Psoas muscle (tissue), 8 donors: ENCODE data around the gene SUMF2. TPM values are rescaled to one million over a fixed set of nuclear protein-coding genes. Genes with fewer than 3 reads are reported as not detected.
"Not testable (repeated sequence)": the region's sequence is repeated elsewhere in the genome, so short reads cannot be mapped to it uniquely, and the experiment has no call there.

Source experiments
- ATAC-seq, 4 donors: fragments of 200-7000 bp; cut with Tn5 transposase; one replicate each; pipeline ENCODE4 v1.9.1; 2020; ENCODE audit warnings: moderate library complexity in 3 of 4, mild to moderate bottlenecking in 2 of 4
- DNase-seq, 2 donors: peaks; one replicate each; pipeline ENCODE4 v3.0.0-alpha.2; 2020
- H3K27ac ChIP-seq: fragments of 200-600 bp; one replicate; pipeline ENCODE4 v1.8.0; 2022
- H3K27me3 ChIP-seq, 3 donors: fragments of 200-600 bp in 1 of 3; one replicate each; pipeline versions ENCODE4 v1.6.1 to v1.8.0; 2013 to 2022; ENCODE audit warnings: low read length in 2 of 3, mild to moderate bottlenecking in 2 of 3, moderate library complexity in 1 of 3; ENCODE audit not compliant: insufficient read depth in 3 of 3
- H3K36me3 ChIP-seq, 2 donors: fragments of 200-600 bp in 1 of 2; one replicate each; pipeline versions ENCODE4 v1.6.1 to v1.8.0; 2013 to 2022; ENCODE audit warnings: low read depth in 1 of 2, mild to moderate bottlenecking in 1 of 2, moderate library complexity in 1 of 2; ENCODE audit not compliant: insufficient read depth in 1 of 2
- H3K4me1 ChIP-seq: fragments of 200-600 bp; one replicate; pipeline ENCODE4 v1.8.0; 2022
- H3K4me3 ChIP-seq: fragments of 200-600 bp; one replicate; pipeline ENCODE4 v1.8.0; 2022; ENCODE audit warnings: mild to moderate bottlenecking
- H3K9me3 ChIP-seq: fragments of 200-600 bp; one replicate; pipeline ENCODE4 v1.8.0; 2022
- WGBS, 3 donors: extraction: QIAGEN DNeasy Blood & Tissue Kit; methylation state at CpG; one replicate each; pipeline versions ENCODE4 v1.1.6 to v1.1.7; 2013; 5-methylcytosine and 5-hydroxymethylcytosine counted together
- intact Hi-C, 2 donors: fragments of 100-400 bp; cut with DNase I; formaldehyde crosslinking; loops; one replicate each; pipeline versions ENCODE4 v1.11.0 to v1.14.2; 2022
- polyA plus RNA-seq, 3 donors: library from polyadenylated mRNA; stranded (reverse); fragments of 200-250 nt; gene quantifications; one replicate each; pipeline ENCODE4 v1.2.3, GENCODE V29; 2013
- total RNA-seq, 4 donors: library from RNA; stranded (reverse); fragmentation: NEBNext Ultra II Directional in 2 of 4; extraction: Animal tissue kit (Norgen Biotek cat#: 25700) in 2 of 4; gene quantifications; one replicate each; pipeline versions ENCODE4 v1.2.1 to v1.2.4, GENCODE V29; 2021 to 2023
- TF ChIP-seq, protein P1 (sequence below): fragments of 200-600 bp; IDR thresholded peaks from one replicate; pipeline ENCODE4 v1.8.0; 2022; ENCODE audit warnings: antibody characterized with exemption
- donor health status: healthy with polysubstance abuse.
- donor health status: DM: no; HTN: no; CAD: no; lungs with moderate emphysema.
- donor health status: Bipolar disorder and iron deficiency.
- donor health status: healthy.
- donor health status: DM: yes; HTN: yes; CAD: no.
- donor health status: DM: no; HTN: no; CAD: no.
- donor health status: DM: no; HTN: no; CAD: no.
- donor health status: DM: yes; HTN: yes; CAD: no.

Gene SUMF2
- total and polyA plus RNA-seq, 7 donors, result 22.0 to 35.2 (median 26.8) TPM

DNA sequence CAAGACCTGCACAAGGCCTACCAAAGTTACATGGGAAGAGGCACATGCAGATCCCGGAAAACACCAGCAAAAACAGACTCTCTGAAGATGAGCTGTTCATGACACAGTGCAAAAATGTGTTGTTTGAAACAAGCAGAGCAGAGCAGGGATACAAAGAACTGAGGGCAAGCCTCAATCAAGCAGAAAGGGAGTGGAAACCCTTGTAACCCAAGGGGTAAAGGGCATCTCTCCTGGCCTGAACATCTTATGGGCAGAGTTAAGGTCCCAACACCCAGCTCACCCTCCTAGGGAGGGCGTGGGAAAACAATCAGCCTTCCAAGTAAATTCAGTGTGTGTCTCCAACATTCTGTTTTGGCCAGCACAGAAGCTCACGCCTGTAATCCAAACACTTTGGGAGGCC is 23.4 kb upstream of the SUMF2 start:
- Histone ChIP-seq H3K36me3 (peaks cover 0 to 22% of the 10 kb centered on the region in 2 donors), H3K4me1 (no peaks in the 10 kb centered on the region), H3K27ac (no peak overlapping the region), H3K4me3 (no peak overlapping the region), H3K9me3 (no peaks in the 10 kb centered on the region), H3K27me3 (no peaks in the 10 kb centered on the region)
- DNase-seq (no peak), ATAC-seq (no peak)
- WGBS, 3 donors, result 80 to 96% (median 86%) methylated on average over 3 of the region's 3 CpGs
- TF ChIP-seq, protein P1, sequence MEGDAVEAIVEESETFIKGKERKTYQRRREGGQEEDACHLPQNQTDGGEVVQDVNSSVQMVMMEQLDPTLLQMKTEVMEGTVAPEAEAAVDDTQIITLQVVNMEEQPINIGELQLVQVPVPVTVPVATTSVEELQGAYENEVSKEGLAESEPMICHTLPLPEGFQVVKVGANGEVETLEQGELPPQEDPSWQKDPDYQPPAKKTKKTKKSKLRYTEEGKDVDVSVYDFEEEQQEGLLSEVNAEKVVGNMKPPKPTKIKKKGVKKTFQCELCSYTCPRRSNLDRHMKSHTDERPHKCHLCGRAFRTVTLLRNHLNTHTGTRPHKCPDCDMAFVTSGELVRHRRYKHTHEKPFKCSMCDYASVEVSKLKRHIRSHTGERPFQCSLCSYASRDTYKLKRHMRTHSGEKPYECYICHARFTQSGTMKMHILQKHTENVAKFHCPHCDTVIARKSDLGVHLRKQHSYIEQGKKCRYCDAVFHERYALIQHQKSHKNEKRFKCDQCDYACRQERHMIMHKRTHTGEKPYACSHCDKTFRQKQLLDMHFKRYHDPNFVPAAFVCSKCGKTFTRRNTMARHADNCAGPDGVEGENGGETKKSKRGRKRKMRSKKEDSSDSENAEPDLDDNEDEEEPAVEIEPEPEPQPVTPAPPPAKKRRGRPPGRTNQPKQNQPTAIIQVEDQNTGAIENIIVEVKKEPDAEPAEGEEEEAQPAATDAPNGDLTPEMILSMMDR, result no peak
- intact Hi-C loops, result no loop called here

- H3K4me1 ChIP-seq, intact Hi-C loops, H3K27ac ChIP-seq, H3K9me3 ChIP-seq, ATAC-seq, DNase-seq, H3K4me3 ChIP-seq, H3K27me3 ChIP-seq: not testable (repeated sequence)
- H3K36me3 ChIP-seq, result peaks cover 0 to 19% of the 10 kb centered on the region in 2 donors
- WGBS, 3 donors, result 91 to 94% (median 91%) methylated on average over 2 of the region's 2 CpGs
Observed at GRCh38 chr7:56045758-56046157, 18.3 kb upstream of the SUMF2 start.

- intact Hi-C loops, result no loop called here
- Histone ChIP-seq H3K36me3 (peaks cover 0 to 13% of the 10 kb centered on the region in 2 donors), H3K27me3 (no peaks in the 10 kb centered on the region), H3K4me1 (peaks cover 8% of the 10 kb centered on the region), H3K4me3 (no peak overlapping the region), H3K9me3 (no peaks in the 10 kb centered on the region), H3K27ac (no peak overlapping the region)
- ATAC-seq (no peak), DNase-seq (no peak)
- 78 to 83% (median 81%) methylated on average over 5 of the region's 5 CpGs for WGBS, 3 donors
- TF ChIP-seq, protein P1, result no peak
Observed at GRCh38 chr7:56046721-56047445, 17.2 kb upstream of the SUMF2 start.

DNA sequence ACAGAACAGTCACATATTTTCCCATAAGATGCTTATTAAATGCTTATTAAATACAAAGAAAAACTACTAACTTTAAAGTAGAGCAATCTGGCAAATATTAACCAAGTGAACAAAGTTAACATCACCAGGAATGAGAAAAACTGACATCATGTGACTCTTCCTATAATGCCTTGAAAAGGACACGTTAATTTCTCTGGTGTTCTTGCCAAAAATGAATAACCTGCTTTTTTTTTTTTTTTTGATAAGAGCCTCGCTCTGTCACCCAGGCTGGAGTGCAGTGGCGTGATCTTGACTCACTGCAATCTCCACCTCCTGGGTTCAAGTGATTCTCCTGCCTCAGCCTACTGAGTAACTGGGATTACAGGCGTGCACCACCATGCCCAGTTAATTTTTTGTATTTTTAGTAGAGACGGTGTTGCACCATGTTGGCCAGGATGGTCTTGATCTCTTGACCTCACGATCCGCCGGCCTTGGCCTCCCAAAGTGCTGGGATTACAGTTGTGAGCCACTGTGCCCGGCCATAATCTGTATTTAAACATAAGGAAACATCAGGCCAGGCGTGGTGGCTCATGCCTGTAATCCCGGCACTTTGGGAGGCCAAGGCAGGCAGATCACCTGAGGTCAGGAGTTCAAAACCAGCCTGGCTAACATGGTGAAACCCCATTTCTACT is 16.5 kb upstream of the SUMF2 start:
- H3K9me3 ChIP-seq, H3K27me3 ChIP-seq, H3K4me3 ChIP-seq, ATAC-seq, intact Hi-C loops, H3K27ac ChIP-seq, H3K36me3 ChIP-seq, DNase-seq: not testable (repeated sequence)
- peaks cover 11% of the 10 kb centered on the region for H3K4me1 ChIP-seq
- 84 to 88% (median 88%) methylated on average over 11 of the region's 11 CpGs for WGBS, 3 donors

- ATAC-seq (no peak), DNase-seq (no peak)
- WGBS, 3 donors, result 89 to 95% (median 91%) methylated on average over 1 of the region's 1 CpG
- Histone ChIP-seq H3K4me1 (peaks cover 18% of the 10 kb centered on the region), H3K4me3 (no peak overlapping the region), H3K27me3 (no peaks in the 10 kb centered on the region), H3K27ac (no peak overlapping the region), H3K9me3 (no peaks in the 10 kb centered on the region), H3K36me3 (peaks cover 0 to 9% of the 10 kb centered on the region in 2 donors)
- TF ChIP-seq, protein P1, result no peak
- intact Hi-C loops, result no loop called here
Observed at GRCh38 chr7:56048245-56048644, 15.8 kb upstream of the SUMF2 start.

GRCh38 chr7:56048763-56049162 is 15.3 kb upstream of the SUMF2 start:
- ATAC-seq, H3K9me3 ChIP-seq, H3K4me3 ChIP-seq, H3K27me3 ChIP-seq, H3K27ac ChIP-seq, intact Hi-C loops, DNase-seq: not testable (repeated sequence)
- 38 to 58% (median 55%) methylated on average over 8 of the region's 8 CpGs for WGBS, 3 donors
- Histone ChIP-seq H3K4me1 (peaks cover 23% of the 10 kb centered on the region), H3K36me3 (peaks cover 0 to 14% of the 10 kb centered on the region in 2 donors)
